OCI-LY7 (cell line): Measurements from ENCODE around the gene CLDN12. TPM values are rescaled to one million over a fixed set of nuclear protein-coding genes. Genes with fewer than 3 reads are reported as not detected.

Source experiments
- BruUV-seq: library from RNA; stranded (reverse); fragments of 400-500 nt; replicated peaks from 2 replicates; lab custom pipeline; 2021; lab: Mats Ljungman, UMichigan
- CTCF ChIA-PET: fragments of 300-600 bp; sonication (Branson Sonifier 250); formaldehyde crosslinking; loops from one replicate; lab custom pipeline; 2022; ENCODE audit warnings: antibody characterized with exemption; ENCODE audit not compliant: unreplicated experiment; lab: Charles Lee
- POLR2A ChIA-PET: fragments of 300-600 bp; sonication (Branson Sonifier 250); formaldehyde crosslinking; loops from one replicate; lab custom pipeline; 2022; ENCODE audit warnings: antibody characterized with exemption; lab: Charles Lee
- DNase-seq: peaks from one replicate; pipeline ENCODE4 v3.0.0-alpha.2; 2015; ENCODE audit warnings: low spot score
- H2AFZ ChIP-seq: fragments of 200-600 bp; sonication (generic), shearing (Covaris generic); 2 replicates; pipeline ENCODE4 v1.6.1; 2014; ENCODE audit warnings: mild to moderate bottlenecking, antibody characterized with exemption, low read length, moderate library complexity
- H3K27ac ChIP-seq: fragments of 200-600 bp; sonication (generic); 2 replicates; pipeline ENCODE4 v1.5.1; 2014; ENCODE audit warnings: mixed run types, low read depth, mild to moderate bottlenecking, moderate library complexity, low read length, inconsistent platforms; ENCODE audit not compliant: poor library complexity, severe bottlenecking
- H3K36me3 ChIP-seq: fragments of 200-600 bp; sonication (generic); 2 replicates; pipeline ENCODE4 v1.6.1; 2014; ENCODE audit warnings: mild to moderate bottlenecking, antibody characterized with exemption, low read length, moderate library complexity, mixed read lengths; ENCODE audit not compliant: insufficient read depth
- H3K4me1 ChIP-seq: fragments of 200-600 bp; sonication (generic); 2 replicates; pipeline ENCODE4 v1.5.1; 2014; ENCODE audit warnings: mild to moderate bottlenecking, low read length; ENCODE audit not compliant: insufficient read depth, poor library complexity, severe bottlenecking
- H3K4me2 ChIP-seq: fragments of 200-600 bp; sonication (generic); 2 replicates; pipeline ENCODE4 v1.6.1; 2014; ENCODE audit warnings: mild to moderate bottlenecking, low read length
- H3K4me3 ChIP-seq: fragments of 200-600 bp; sonication (generic); 2 replicates; pipeline ENCODE4 v1.5.1; 2014; ENCODE audit warnings: mild to moderate bottlenecking, low read depth, low read length; ENCODE audit not compliant: poor library complexity, severe bottlenecking
- H3K79me2 ChIP-seq: fragments of 200-600 bp; sonication (generic); 2 replicates; pipeline ENCODE4 v1.6.1; 2016; ENCODE audit warnings: low read depth, mild to moderate bottlenecking, low read length, moderate library complexity, mixed read lengths; ENCODE audit not compliant: insufficient read depth
- H3K9me2 ChIP-seq: fragments of 200-600 bp; sonication (generic); 2 replicates; pipeline ENCODE4 v1.6.1; 2016; ENCODE audit warnings: mild to moderate bottlenecking, low read length, mixed read lengths; ENCODE audit not compliant: insufficient read depth
- H3K9me3 ChIP-seq: fragments of 200-600 bp; sonication (generic); 2 replicates; pipeline ENCODE4 v1.6.1; 2014; ENCODE audit warnings: mild to moderate bottlenecking, mixed run types, low read length, mixed read lengths
- H4K20me1 ChIP-seq: fragments of 200-600 bp; sonication (generic); 2 replicates; pipeline ENCODE4 v1.6.1; 2014; ENCODE audit warnings: mild to moderate bottlenecking, antibody characterized with exemption, low read length, moderate library complexity, mixed read lengths; ENCODE audit not compliant: insufficient read depth
- CTCF ChIP-seq: fragments of 200-600 bp; sonication (generic); conservative IDR thresholded peaks from 2 replicates; pipeline ENCODE4 v1.5.1; 2014; ENCODE audit warnings: mild to moderate bottlenecking, antibody characterized with exemption, low read length, moderate library complexity, mixed read lengths
- EZH2phosphoT487 ChIP-seq: fragments of 200-600 bp; sonication (generic); IDR thresholded peaks from 2 replicates; pipeline ENCODE4 v1.6.1; 2018; ENCODE audit warnings: low read depth, borderline replicate concordance, mild to moderate bottlenecking, mixed run types, antibody characterized with exemption, low read length, moderate library complexity, mixed read lengths
- intact Hi-C: fragments of 100-400 bp; cut with micrococcal nuclease; formaldehyde crosslinking; loops from one replicate; pipeline ENCODE4 v1.10.0; 2022; ENCODE audit not compliant: unreplicated experiment
- total RNA-seq, 2 experiments: library from RNA; depleted of rRNA in 1 of 2; stranded (reverse); fragments of >200 nt in 1 of 2; shearing (Covaris generic) in 1 of 2; gene quantifications; 2 replicates each; pipeline ENCODE4 v1.2.3, GENCODE V29; 2014 to 2022

The CLDN12 gene
- total RNA-seq, 2 experiments from 2014 or later, result 11.0 to 17.0 TPM

DNA sequence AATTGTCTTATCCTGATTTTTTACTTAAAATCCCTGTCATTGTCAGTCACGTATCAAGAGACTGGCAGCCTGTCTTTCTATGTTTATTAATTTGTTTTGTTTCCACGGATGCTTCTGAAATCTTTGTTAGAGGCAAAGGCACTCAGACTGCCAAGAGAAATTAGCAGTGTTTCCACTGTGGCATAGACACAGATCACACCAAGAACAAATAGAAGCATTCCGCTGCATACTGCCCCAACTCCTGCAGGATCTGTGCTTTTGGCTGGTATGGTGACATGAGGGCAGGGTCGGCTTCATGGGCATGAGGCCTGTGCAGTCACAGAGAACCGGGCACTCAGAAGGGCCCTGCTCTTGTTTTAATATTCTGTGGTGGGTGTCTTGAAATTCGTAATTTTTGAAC lies 18.4 kb downstream of the CLDN12 start:
- Histone ChIP-seq H4K20me1 (no peaks in the 10 kb centered on the region), H3K79me2 (no peaks in the 10 kb centered on the region), H3K36me3 (no peaks in the 10 kb centered on the region), H3K9me3 (no peaks in the 10 kb centered on the region), H3K4me2 (no peak overlapping the region), H3K4me1 (no peaks in the 10 kb centered on the region), H3K27ac (no peak overlapping the region), H2AFZ (no peak overlapping the region), H3K4me3 (no peak overlapping the region), H3K9me2 (no peaks in the 10 kb centered on the region)
- no TSS peak for BruUV-seq
- ChIA-PET CTCF (no interaction called here), POLR2A (interaction anchor here (0.6 kb wide), 1 partner anchor 12 kb away, joined by 3 read pairs; no protein-coding TSS in a partner anchor)
- intact Hi-C loops, result no loop called here
- TF ChIP-seq CTCF (no peak), EZH2phosphoT487 (no peak)
- no peak for DNase-seq

DNA sequence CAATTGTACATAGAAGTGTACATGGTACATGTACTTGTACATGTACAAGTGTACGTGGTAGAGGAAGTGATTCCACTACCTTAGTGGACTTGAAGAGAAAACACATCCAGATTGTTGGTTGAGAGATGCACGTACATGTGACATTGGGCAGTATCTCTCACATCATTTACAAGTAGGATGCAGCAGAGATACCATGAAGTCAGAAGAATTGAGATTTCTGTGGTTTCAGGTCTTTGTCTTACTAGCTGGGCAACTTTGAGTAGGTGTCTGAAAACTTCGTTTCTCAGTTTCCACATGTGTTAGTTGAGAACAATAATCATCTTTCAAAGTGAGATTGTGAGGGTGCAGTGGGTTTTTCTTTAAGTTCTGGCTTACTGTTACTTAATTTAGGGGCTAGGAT lies 21.5 kb downstream of the CLDN12 start:
- H3K27ac ChIP-seq, result no peak overlapping the region
- DNase-seq, result no peak
- H3K9me2 ChIP-seq, result no peaks in the 10 kb centered on the region
- no peak overlapping the region for H3K4me2 ChIP-seq
- ChIA-PET POLR2A (no interaction called here), CTCF (no interaction called here)
- no peaks in the 10 kb centered on the region for H3K4me1 ChIP-seq
- no peak overlapping the region for H3K4me3 ChIP-seq
- no peaks in the 10 kb centered on the region; the same call in 1 of the 2 replicates for H3K36me3 ChIP-seq
- H4K20me1 ChIP-seq, result no peaks in the 10 kb centered on the region
- H2AFZ ChIP-seq, result no peak overlapping the region
- TF ChIP-seq EZH2phosphoT487, result no peak
- TF ChIP-seq CTCF, result no peak
- intact Hi-C loops, result no loop called here
- H3K9me3 ChIP-seq, result no peaks in the 10 kb centered on the region
- no TSS peak for BruUV-seq
- H3K79me2 ChIP-seq, result no peaks in the 10 kb centered on the region

DNA sequence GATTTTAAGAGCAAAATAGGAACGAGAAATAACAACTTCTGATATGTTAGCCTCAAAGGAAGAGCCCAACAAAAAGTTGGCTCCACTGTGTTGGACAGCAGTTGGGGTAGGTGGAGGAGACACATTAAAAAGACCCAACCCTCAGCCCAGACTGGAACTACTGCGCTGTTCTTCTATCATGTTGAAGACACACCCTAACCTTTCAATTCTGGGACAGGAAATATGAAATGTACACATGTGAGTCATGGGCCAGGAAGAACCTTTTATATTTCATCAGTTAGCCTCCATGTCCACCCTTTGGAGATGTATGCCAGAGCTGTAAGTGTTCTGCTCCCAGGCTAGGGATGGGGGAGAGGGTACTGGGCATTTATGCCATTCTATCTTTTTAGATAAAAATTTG lies 22.1 kb downstream of the CLDN12 start:
- no peaks in the 10 kb centered on the region for H4K20me1 ChIP-seq
- BruUV-seq, result no TSS peak
- intact Hi-C loops, result no loop called here
- H3K4me3 ChIP-seq, result no peak overlapping the region
- H2AFZ ChIP-seq, result no peak overlapping the region
- no peaks in the 10 kb centered on the region for H3K9me2 ChIP-seq
- no peak overlapping the region for H3K27ac ChIP-seq
- ChIA-PET CTCF (no interaction called here), POLR2A (no interaction called here)
- no peaks in the 10 kb centered on the region; the same call in 1 of the 2 replicates for H3K36me3 ChIP-seq
- TF ChIP-seq EZH2phosphoT487 (no peak), CTCF (no peak)
- H3K4me1 ChIP-seq, result no peaks in the 10 kb centered on the region
- no peaks in the 10 kb centered on the region for H3K79me2 ChIP-seq
- H3K9me3 ChIP-seq, result no peaks in the 10 kb centered on the region
- DNase-seq, result no peak
- H3K4me2 ChIP-seq, result no peak overlapping the region
